Natural killer cell treated with Interleukin-12 subunit alpha and Interleukin-12 subunit beta and Interleukin-15 and Interleukin-18, amount 100 ng/mL, for 72 hours (primary cell): ENCODE data around the gene SLC45A1. TPM values are rescaled to one million over a fixed set of nuclear protein-coding genes. Genes with fewer than 3 reads are reported as not detected.
"Not testable (repeated sequence)": the region's sequence is repeated elsewhere in the genome, so short reads cannot be mapped to it uniquely, and the experiment has no call there.

ENCODE experiments used
- ATAC-seq, 2 donors: fragments of 150-1000 bp; cut with Tn5 transposase in 1 of 2; sonication (Bioruptor Pico), chemical (Tn5 transposase) in 1 of 2; 2 replicates each; pipeline ENCODE4 v1.10.0; 2021
- DNase-seq: peaks from one replicate; pipeline ENCODE4 v3.0.0; 2022; ENCODE audit warnings: low spot score
- H3K27ac Mint-ChIP-seq, 2 donors: 1 replicate in 1 of 2; 2 replicates in 1 of 2; pipeline ENCODE4 v1.8.0; 2022; ENCODE audit warnings: mixed read lengths in 2 of 2, mild to moderate bottlenecking in 1 of 2, moderate library complexity in 1 of 2
- H3K27me3 Mint-ChIP-seq, 2 donors: 1 replicate in 1 of 2; 2 replicates in 1 of 2; pipeline ENCODE4 v1.8.0; 2022; ENCODE audit warnings: mixed read lengths in 2 of 2
- H3K36me3 Mint-ChIP-seq: one replicate; pipeline ENCODE4 v1.8.0; 2022; ENCODE audit warnings: mixed read lengths
- H3K4me1 Mint-ChIP-seq, 2 donors: 1 replicate in 1 of 2; 2 replicates in 1 of 2; pipeline ENCODE4 v1.8.0; 2022; ENCODE audit warnings: low read depth in 2 of 2, mixed read lengths in 2 of 2, mild to moderate bottlenecking in 1 of 2
- H3K4me3 Mint-ChIP-seq: one replicate; pipeline ENCODE4 v1.8.0; 2022; ENCODE audit warnings: mixed read lengths
- H3K9me3 Mint-ChIP-seq: 2 replicates; pipeline ENCODE4 v1.8.0; 2022; ENCODE audit warnings: mixed read lengths
- total RNA-seq, 2 donors: library from RNA; stranded (reverse); gene quantifications; one replicate each; pipeline ENCODE4 v1.2.3, GENCODE V29; 2022

The SLC45A1 gene
- total RNA-seq, 2 donors from 2014 or later, result 0.22 to 0.26 TPM

- Mint-ChIP-seq H3K9me3 (no peaks in the 10 kb centered on the region), H3K4me3 (no peak overlapping the region), H3K4me1 (peaks cover 33 to 44% of the 10 kb centered on the region in 2 donors), H3K27me3 (no peaks in the 10 kb centered on the region), H3K27ac (no peak overlapping the region), H3K36me3 (no peaks in the 10 kb centered on the region)
- DNase-seq (no peak), ATAC-seq (peak; percentile 46 to 55)
Observed at GRCh38 chr1:8378981-8379470, 61.1 kb downstream of the SLC45A1 start.

GRCh38 chr1:8379513-8380186 lies 61.7 kb downstream of the SLC45A1 start:
- ATAC-seq, result peak in 1 of 2 donors; percentile 50
- Mint-ChIP-seq H3K9me3 (no peaks in the 10 kb centered on the region), H3K4me1 (peaks cover 36 to 46% of the 10 kb centered on the region in 2 donors), H3K36me3 (no peaks in the 10 kb centered on the region), H3K27me3 (no peaks in the 10 kb centered on the region), H3K4me3 (no peak overlapping the region), H3K27ac (no peak overlapping the region)
- no peak for DNase-seq

- ATAC-seq, H3K9me3 Mint-ChIP-seq, H3K27ac Mint-ChIP-seq, H3K36me3 Mint-ChIP-seq, DNase-seq, H3K27me3 Mint-ChIP-seq, H3K4me3 Mint-ChIP-seq: not testable (repeated sequence)
- peaks cover 32 to 43% of the 10 kb centered on the region in 2 donors for H3K4me1 Mint-ChIP-seq
Observed at GRCh38 chr1:8380310-8380709, 62.4 kb downstream of the SLC45A1 start.

- Mint-ChIP-seq H3K4me3 (no peak overlapping the region), H3K27ac (no peak overlapping the region), H3K27me3 (no peaks in the 10 kb centered on the region), H3K9me3 (no peaks in the 10 kb centered on the region), H3K4me1 (peaks cover 30 to 45% of the 10 kb centered on the region in 2 donors), H3K36me3 (no peaks in the 10 kb centered on the region)
- ATAC-seq (no peak), DNase-seq (no peak)
Observed at GRCh38 chr1:8381618-8382017, 63.7 kb downstream of the SLC45A1 start.

- ATAC-seq, result no peak
- Mint-ChIP-seq H3K4me1 (peaks cover 33 to 49% of the 10 kb centered on the region in 2 donors), H3K36me3 (no peaks in the 10 kb centered on the region), H3K27ac (no peak overlapping the region), H3K9me3 (no peaks in the 10 kb centered on the region), H3K27me3 (no peaks in the 10 kb centered on the region), H3K4me3 (no peak overlapping the region)
- DNase-seq, result no peak
Observed at GRCh38 chr1:8382051-8382505, 64.2 kb downstream of the SLC45A1 start.

GRCh38 chr1:8382608-8383505 lies 64.9 kb downstream of the SLC45A1 start:
- H3K36me3 Mint-ChIP-seq, result no peaks in the 10 kb centered on the region
- H3K27ac Mint-ChIP-seq, result peak overlapping the region; percentile 11 to 29
- peaks cover 37 to 52% of the 10 kb centered on the region in 2 donors for H3K4me1 Mint-ChIP-seq
- peak overlapping the region; percentile 18 for H3K4me3 Mint-ChIP-seq
- H3K9me3 Mint-ChIP-seq, result no peaks in the 10 kb centered on the region
- DNase-seq (no peak), ATAC-seq (peak in 1 of 2 donors; percentile 24)
- no peaks in the 10 kb centered on the region for H3K27me3 Mint-ChIP-seq

- no peaks in the 10 kb centered on the region for H3K36me3 Mint-ChIP-seq
- no peaks in the 10 kb centered on the region for H3K9me3 Mint-ChIP-seq
- ATAC-seq, result no peak
- H3K4me1 Mint-ChIP-seq, result peaks cover 32 to 48% of the 10 kb centered on the region in 2 donors
- no peaks in the 10 kb centered on the region for H3K27me3 Mint-ChIP-seq
- DNase-seq, result no peak
- no peak overlapping the region for H3K4me3 Mint-ChIP-seq
- H3K27ac Mint-ChIP-seq, result peak overlapping the region in 1 of 2 donors; percentile 15
Observed at GRCh38 chr1:8384088-8384487, 66.2 kb downstream of the SLC45A1 start.

- H3K4me1 Mint-ChIP-seq, result peaks cover 29 to 48% of the 10 kb centered on the region in 2 donors
- ATAC-seq, result no peak
- no peaks in the 10 kb centered on the region for H3K9me3 Mint-ChIP-seq
- H3K27ac Mint-ChIP-seq, result peak overlapping the region in 1 of 2 donors; percentile 15
- DNase-seq, result no peak
- H3K36me3 Mint-ChIP-seq, result no peaks in the 10 kb centered on the region
- no peak overlapping the region for H3K4me3 Mint-ChIP-seq
- no peaks in the 10 kb centered on the region for H3K27me3 Mint-ChIP-seq
Observed at GRCh38 chr1:8384577-8384976, 66.7 kb downstream of the SLC45A1 start.

GRCh38 chr1:8386247-8386646 lies 68.3 kb downstream of the SLC45A1 start:
- DNase-seq, result no peak
- H3K36me3 Mint-ChIP-seq, result no peaks in the 10 kb centered on the region
- ATAC-seq, result no peak
- H3K27ac Mint-ChIP-seq, result no peak overlapping the region
- no peaks in the 10 kb centered on the region for H3K9me3 Mint-ChIP-seq
- H3K27me3 Mint-ChIP-seq, result no peaks in the 10 kb centered on the region
- peaks cover 32 to 57% of the 10 kb centered on the region in 2 donors for H3K4me1 Mint-ChIP-seq
- H3K4me3 Mint-ChIP-seq, result no peak overlapping the region

- no peaks in the 10 kb centered on the region for H3K36me3 Mint-ChIP-seq
- H3K27ac Mint-ChIP-seq, result peak overlapping the region in 1 of 2 donors; percentile 15
- H3K27me3 Mint-ChIP-seq, result no peaks in the 10 kb centered on the region
- DNase-seq (no peak), ATAC-seq (no peak)
- no peak overlapping the region for H3K4me3 Mint-ChIP-seq
- no peaks in the 10 kb centered on the region for H3K9me3 Mint-ChIP-seq
- peaks cover 34 to 58% of the 10 kb centered on the region in 2 donors for H3K4me1 Mint-ChIP-seq
Observed at GRCh38 chr1:8388732-8389562, 71.0 kb downstream of the SLC45A1 start.

- H3K27me3 Mint-ChIP-seq, result no peaks in the 10 kb centered on the region
- ATAC-seq (peak; percentile 55 to 94), DNase-seq (no peak)
- peaks cover 37 to 64% of the 10 kb centered on the region in 2 donors for H3K4me1 Mint-ChIP-seq
- H3K9me3 Mint-ChIP-seq, result no peaks in the 10 kb centered on the region
- no peaks in the 10 kb centered on the region for H3K36me3 Mint-ChIP-seq
- H3K4me3 Mint-ChIP-seq, result peak overlapping the region; percentile 8
- peak overlapping the region; percentile 15 to 42 for H3K27ac Mint-ChIP-seq
Observed at GRCh38 chr1:8389958-8390535, 72.1 kb downstream of the SLC45A1 start.

GRCh38 chr1:8390707-8391106 lies 72.8 kb downstream of the SLC45A1 start:
- no peaks in the 10 kb centered on the region for H3K36me3 Mint-ChIP-seq
- H3K27ac Mint-ChIP-seq, result peak overlapping the region in 1 of 2 donors; percentile 42
- H3K4me3 Mint-ChIP-seq, result peak overlapping the region; percentile 1

GRCh38 chr1:8392522-8392921 lies 74.6 kb downstream of the SLC45A1 start:
- ATAC-seq (no peak), DNase-seq (no peak)
- Mint-ChIP-seq H3K27ac (peak overlapping the region in 1 of 2 donors; percentile 13), H3K4me1 (peaks cover 49 to 70% of the 10 kb centered on the region in 2 donors), H3K9me3 (no peaks in the 10 kb centered on the region), H3K36me3 (no peaks in the 10 kb centered on the region), H3K4me3 (no peak overlapping the region), H3K27me3 (no peaks in the 10 kb centered on the region)

More at GRCh38 chr1:8390707-8391106, 72.8 kb downstream of the SLC45A1 start:
- no peak for ATAC-seq
- Mint-ChIP-seq H3K4me1 (peaks cover 41 to 66% of the 10 kb centered on the region in 2 donors), H3K27me3 (no peaks in the 10 kb centered on the region), H3K9me3 (no peaks in the 10 kb centered on the region)
- DNase-seq, result no peak
